MCF 10A (cell line): ENCODE results near the gene PRKAR1B. TPM values are rescaled to one million over a fixed set of nuclear protein-coding genes. Genes with fewer than 3 reads are reported as not detected.

Experiments used
- Bru-seq: library from RNA; stranded (reverse); fragments of 400-500 nt; gene quantifications from one replicate; lab custom pipeline; 2021; lab: Mats Ljungman, UMichigan
- BruChase-seq, 2 experiments: library from RNA; stranded (reverse); fragments of 400-500 nt; gene quantifications; one replicate each; lab custom pipeline; 2021; lab: Mats Ljungman, UMichigan
- BruUV-seq: library from RNA; stranded (reverse); fragments of 400-500 nt; replicated peaks from 2 replicates; lab custom pipeline; 2021; lab: Mats Ljungman, UMichigan
- CTCF ChIA-PET: fragments of 300-600 bp; sonication (Branson Sonifier 250); formaldehyde crosslinking; extraction: SDS; loops from one replicate; lab custom pipeline; 2021; ENCODE audit warnings: antibody characterized with exemption, inconsistent platforms; lab: Yijun Ruan, JAX
- POLR2A ChIA-PET: fragments of 300-600, 350-650 bp; sonication (Branson Sonifier 250); formaldehyde crosslinking; extraction: SDS; loops from one replicate; lab custom pipeline; 2020; ENCODE audit warnings: antibody characterized with exemption, inconsistent platforms; lab: Yijun Ruan, JAX
- DNase-seq: peaks from one replicate; pipeline ENCODE4 v3.0.0-alpha.2; 2018; ENCODE audit not compliant: unreplicated experiment
- H3K27ac Mint-ChIP-seq: one replicate; pipeline ENCODE4 v1.8.0; 2022; ENCODE audit warnings: mild to moderate bottlenecking, low read depth, mixed read lengths; ENCODE audit not compliant: unreplicated experiment
- H3K27me3 Mint-ChIP-seq: one replicate; pipeline ENCODE4 v1.8.0; 2022; ENCODE audit warnings: mixed read lengths; ENCODE audit not compliant: insufficient read depth, unreplicated experiment
- H3K36me3 Mint-ChIP-seq: one replicate; pipeline ENCODE4 v1.8.0; 2022; ENCODE audit warnings: mild to moderate bottlenecking, moderate library complexity, mixed read lengths; ENCODE audit not compliant: insufficient read depth, unreplicated experiment
- H3K4me1 Mint-ChIP-seq: one replicate; pipeline ENCODE4 v1.8.0; 2022; ENCODE audit warnings: mixed read lengths; ENCODE audit not compliant: insufficient read depth, unreplicated experiment
- H3K4me3 Mint-ChIP-seq: one replicate; pipeline ENCODE4 v1.8.0; 2022; ENCODE audit warnings: mild to moderate bottlenecking, moderate library complexity, mixed read lengths; ENCODE audit not compliant: unreplicated experiment
- H3K9me3 Mint-ChIP-seq: one replicate; pipeline ENCODE4 v1.8.0; 2022; ENCODE audit warnings: mixed read lengths; ENCODE audit not compliant: unreplicated experiment
- intact Hi-C: fragments of 100-400 bp; cut with micrococcal nuclease; formaldehyde crosslinking; loops from 2 replicates; pipeline ENCODE4 v1.14.1; 2022
- long read RNA-seq: library from polyadenylated mRNA; stranded (forward); transcript quantifications from one replicate; pipeline ENCODE4 v2.0.0, GENCODE V29; 2022
- total RNA-seq: library from RNA; stranded (reverse); gene quantifications from 2 replicates; pipeline ENCODE4 v1.2.3, GENCODE V29; 2022
- TF ChIP-seq, protein P1 (sequence below): fragments of 200-600 bp; IDR thresholded peaks from one replicate; pipeline ENCODE4 v1.8.0; 2022; ENCODE audit warnings: antibody characterized with exemption, mild to moderate bottlenecking; ENCODE audit not compliant: unreplicated experiment

PRKAR1B gene
- total RNA-seq: 25.4 and 31.5 TPM in 2 replicates
- Bru-seq, nascent RNA: percentile 43 among the genes with signal in this experiment
- percentile 40 among the genes with signal in this experiment for BruChase-seq, experiment 1, labeled RNA remaining after a 6-hour chase
- BruChase-seq, experiment 2, labeled RNA remaining after a 2-hour chase: percentile 41 among the genes with signal in this experiment
- long read RNA-seq, transcript PRKAR1B-211 (11 exons, 2,533 nt): minor isoform, 24 of 94 reads
- long read RNA-seq, transcript PRKAR1B-203 (11 exons, 1,917 nt): major isoform, 32 of 94 reads
- long read RNA-seq, partial matches to known transcripts: 11 of 94 reads
- long read RNA-seq, other reads (novel, unspliced or antisense): 27 of 94 reads

DNA sequence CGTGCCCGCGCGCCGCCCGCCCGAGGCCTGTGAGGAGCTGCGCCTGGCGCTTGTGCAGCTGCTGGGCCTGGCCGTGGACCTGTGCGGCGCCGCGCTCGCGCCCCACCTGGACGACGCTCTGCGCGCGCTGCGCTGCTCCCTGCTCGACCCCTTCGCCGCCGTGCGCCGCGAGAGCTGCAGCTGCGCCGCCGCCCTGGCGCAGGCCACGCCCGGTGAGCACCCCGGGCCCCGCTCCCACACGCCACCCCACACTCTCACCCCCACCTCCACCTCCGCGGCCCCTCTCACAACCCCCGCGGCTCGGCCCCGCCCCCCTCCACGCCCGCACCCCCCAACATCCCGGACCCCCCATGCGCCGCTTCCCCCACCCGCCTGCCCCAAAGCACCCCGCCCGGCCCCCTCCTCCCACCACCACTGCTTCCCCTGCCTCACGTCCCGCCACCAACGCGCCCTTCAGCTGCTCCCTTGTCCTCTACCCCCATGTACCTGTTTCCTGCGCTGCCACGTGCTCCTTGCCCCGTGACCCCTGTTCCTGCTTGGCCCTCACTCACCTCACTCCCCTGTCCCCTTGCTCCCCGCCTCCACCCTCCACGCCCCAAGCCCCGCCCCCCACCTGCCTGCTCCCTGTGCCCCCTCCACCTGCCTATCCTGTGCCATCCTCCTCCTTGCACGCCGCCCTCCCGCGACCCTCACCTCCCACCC lies at the start of gene PRKAR1B:
TSS of gene PRKAR1B (minus strand) at position 178 of the 702 bp plus-strand sequence. CDS start 15,776 bp downstream, outside the sequence.
- BruUV-seq: no TSS peak
- peak; percentile 20 for DNase-seq
- no peaks in the 10 kb centered on the region for H3K9me3 Mint-ChIP-seq
- TF ChIP-seq, protein P1, sequence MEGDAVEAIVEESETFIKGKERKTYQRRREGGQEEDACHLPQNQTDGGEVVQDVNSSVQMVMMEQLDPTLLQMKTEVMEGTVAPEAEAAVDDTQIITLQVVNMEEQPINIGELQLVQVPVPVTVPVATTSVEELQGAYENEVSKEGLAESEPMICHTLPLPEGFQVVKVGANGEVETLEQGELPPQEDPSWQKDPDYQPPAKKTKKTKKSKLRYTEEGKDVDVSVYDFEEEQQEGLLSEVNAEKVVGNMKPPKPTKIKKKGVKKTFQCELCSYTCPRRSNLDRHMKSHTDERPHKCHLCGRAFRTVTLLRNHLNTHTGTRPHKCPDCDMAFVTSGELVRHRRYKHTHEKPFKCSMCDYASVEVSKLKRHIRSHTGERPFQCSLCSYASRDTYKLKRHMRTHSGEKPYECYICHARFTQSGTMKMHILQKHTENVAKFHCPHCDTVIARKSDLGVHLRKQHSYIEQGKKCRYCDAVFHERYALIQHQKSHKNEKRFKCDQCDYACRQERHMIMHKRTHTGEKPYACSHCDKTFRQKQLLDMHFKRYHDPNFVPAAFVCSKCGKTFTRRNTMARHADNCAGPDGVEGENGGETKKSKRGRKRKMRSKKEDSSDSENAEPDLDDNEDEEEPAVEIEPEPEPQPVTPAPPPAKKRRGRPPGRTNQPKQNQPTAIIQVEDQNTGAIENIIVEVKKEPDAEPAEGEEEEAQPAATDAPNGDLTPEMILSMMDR: no peak
- peak within 1 kb of the TSS; percentile 78 for H3K4me3 Mint-ChIP-seq
- no peaks in the 10 kb centered on the region for H3K27me3 Mint-ChIP-seq
- H3K27ac Mint-ChIP-seq: peak within 1 kb of the TSS; percentile 75
- H3K4me1 Mint-ChIP-seq: peaks cover 36% of the 10 kb centered on the region
- peaks cover 24% of the 10 kb centered on the region for H3K36me3 Mint-ChIP-seq
- ChIA-PET POLR2A (interaction anchor here (0.7 to 1.4 kb wide), 4 partner anchors 40 to 411 kb away, joined by 3 to 4 read pairs (median 3); a partner anchor contains a TSS), CTCF (interaction anchor here (1.5 to 2.0 kb wide), 2 partner anchors 188 to 406 kb away, joined by 3 to 6 read pairs; no protein-coding TSS in a partner anchor)
- intact Hi-C loops: loop anchor here (5.0 kb wide), 2 partner anchors 190 to 210 kb away; partner anchors contain the start of gene PDGFA

DNA sequence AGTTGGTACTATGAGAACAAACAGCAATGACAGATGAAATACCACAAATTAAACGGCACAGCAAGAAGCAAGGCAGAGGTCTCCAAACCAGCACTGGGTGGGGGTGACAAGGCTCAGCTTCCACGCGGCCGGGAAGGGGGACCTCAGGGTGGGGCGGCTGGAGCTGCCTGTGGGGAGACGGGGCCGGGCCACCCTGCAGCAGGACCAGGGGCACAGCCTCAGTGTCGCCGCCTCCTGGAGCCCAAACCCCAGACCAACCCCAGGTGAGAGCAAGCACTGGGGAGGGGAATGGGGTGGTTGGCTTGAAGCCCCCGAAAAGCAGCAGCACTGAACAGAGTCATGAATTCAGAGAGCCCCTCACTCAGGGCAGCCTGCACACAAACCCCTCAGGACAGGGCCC lies 49.3 kb upstream of the PRKAR1B start:
- intact Hi-C loops: no loop called here
- Mint-ChIP-seq H3K36me3 (peaks cover 76% of the 10 kb centered on the region), H3K27me3 (no peaks in the 10 kb centered on the region), H3K27ac (no peak overlapping the region), H3K4me1 (no peaks in the 10 kb centered on the region), H3K9me3 (no peaks in the 10 kb centered on the region), H3K4me3 (no peak overlapping the region)
- ChIA-PET POLR2A (no interaction called here), CTCF (interaction anchor here (1.1 to 2.7 kb wide), 2 partner anchors 91 to 455 kb away, joined by 3 to 13 read pairs; no protein-coding TSS in a partner anchor)
- no peak for DNase-seq
- TF ChIP-seq, protein P1: no peak
- no TSS peak for BruUV-seq

DNA sequence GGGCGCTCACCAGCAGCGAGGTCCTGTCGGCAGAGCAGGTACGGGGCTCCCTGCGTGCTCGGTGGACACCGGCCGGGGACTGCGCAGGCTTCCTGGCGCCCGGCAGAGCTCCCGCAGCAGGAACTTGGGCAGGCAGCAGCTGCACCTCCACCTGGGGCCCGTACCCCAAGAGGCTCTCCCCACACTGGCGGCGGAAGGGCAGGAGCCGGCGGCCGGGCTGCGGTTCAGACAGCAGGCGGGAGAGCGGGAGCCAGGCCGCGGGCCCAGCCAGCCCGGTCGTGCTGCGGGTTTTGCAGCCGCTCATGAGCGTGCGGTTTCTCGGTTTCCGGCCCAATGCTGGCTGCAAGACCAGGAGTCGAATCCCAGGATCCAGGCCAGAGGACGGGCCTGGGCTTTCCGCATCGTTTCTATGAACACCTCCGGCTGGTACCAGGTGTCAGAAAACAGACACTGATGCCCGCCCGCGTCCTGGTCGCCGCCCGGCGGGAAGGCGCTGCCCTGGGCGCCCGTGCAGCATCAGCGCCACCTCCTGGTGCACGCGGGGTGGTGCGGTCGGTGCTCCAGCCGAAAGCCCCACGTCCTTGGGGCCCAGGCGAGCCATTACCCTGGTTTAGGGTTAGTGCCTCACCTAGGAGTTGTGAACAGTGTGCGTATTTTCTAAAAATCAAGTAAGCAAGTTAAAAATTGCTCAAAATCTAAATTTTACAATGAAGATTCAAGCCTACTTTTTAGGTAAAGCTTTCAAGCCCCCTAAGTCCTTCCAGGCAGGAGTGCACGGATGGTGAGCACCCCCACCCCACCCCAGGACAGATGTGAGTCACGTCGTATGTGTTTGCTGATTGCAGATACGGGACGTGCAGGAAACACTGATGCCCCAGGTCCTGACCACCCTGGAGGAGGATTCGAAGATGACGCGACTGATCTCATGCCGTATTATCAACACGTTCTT lies 47.4 kb upstream of the PRKAR1B start:
- no peaks in the 10 kb centered on the region for H3K27me3 Mint-ChIP-seq
- no peak overlapping the region for H3K4me3 Mint-ChIP-seq
- intact Hi-C loops: loop anchor here (1.0 kb wide), 1 partner anchor 442 kb away; no protein-coding TSS in a partner anchor
- H3K27ac Mint-ChIP-seq: no peak overlapping the region
- peaks cover 69% of the 10 kb centered on the region for H3K36me3 Mint-ChIP-seq
- H3K9me3 Mint-ChIP-seq: no peaks in the 10 kb centered on the region
- CTCF ChIA-PET: interaction anchor here (0.6 to 2.7 kb wide), 7 partner anchors 10 to 453 kb away, joined by 3 to 13 read pairs (median 4); no protein-coding TSS in a partner anchor
- TF ChIP-seq, protein P1: peak; percentile 84
- peak; percentile 23 for DNase-seq
- BruUV-seq: no TSS peak
- POLR2A ChIA-PET: interaction anchor here (1.1 kb wide), 1 partner anchor 99 kb away, joined by 3 read pairs; no protein-coding TSS in a partner anchor
- no peaks in the 10 kb centered on the region for H3K4me1 Mint-ChIP-seq
